ENCODE results near the gene APOBEC3C. TPM values are rescaled to one million over a fixed set of nuclear protein-coding genes. Genes with fewer than 3 reads are reported as not detected.

The APOBEC3C gene
- total and polyA plus RNA-seq, 9 donors, result 7.0 to 88.9 (median 52.4) TPM

- TF ChIP-seq CTCF (IDR thresholded peaks at IDR 0.05), result no peak
- TF ChIP-seq POLR2A (IDR thresholded peaks at IDR 0.05), result no peak
- TF ChIP-seq EP300 (IDR thresholded peaks at IDR 0.05), result no peak
- intact Hi-C loops (cut with DNase I), result no loop called here
- no peaks in the 10 kb centered on the region for H3K4me1 ChIP-seq (ENCODE audit: insufficient read depth)
- no peak for DNase-seq
- 35% methylated on average over 8 of the region's 8 CpGs; no CpG with 5 or more reads in 1 of the 3 donors for WGBS, 3 donors
- no peaks in the 10 kb centered on the region for H3K27me3 ChIP-seq
- H3K27ac ChIP-seq, result no peak overlapping the region
- H3K36me3 ChIP-seq, result no peaks in the 10 kb centered on the region
- no peaks in the 10 kb centered on the region for H3K9me3 ChIP-seq
- H3K4me3 ChIP-seq, result no peak overlapping the region
Measured at GRCh38 chr22:38970551-38970950, 43.5 kb upstream of the APOBEC3C start.

- Histone ChIP-seq H3K4me1 (ENCODE audit: insufficient read depth) (no peaks in the 10 kb centered on the region), H3K4me3 (no peak overlapping the region), H3K27ac (no peak overlapping the region), H3K27me3 (no peaks in the 10 kb centered on the region), H3K36me3 (no peaks in the 10 kb centered on the region), H3K9me3 (no peaks in the 10 kb centered on the region)
- intact Hi-C loops (cut with DNase I), result no loop called here
- WGBS, 3 donors, result 72 to 80% methylated on average over 5 of the region's 5 CpGs; no CpG with 5 or more reads in 1 of the 3 donors
- TF ChIP-seq CTCF (IDR thresholded peaks at IDR 0.05), result no peak
- TF ChIP-seq POLR2A (IDR thresholded peaks at IDR 0.05), result no peak
- DNase-seq, result no peak
Measured at GRCh38 chr22:38971202-38971601, 42.9 kb upstream of the APOBEC3C start.

GRCh38 chr22:38971791-38972190 is 42.3 kb upstream of the APOBEC3C start:
- Histone ChIP-seq H3K27me3 (no peaks in the 10 kb centered on the region), H3K4me1 (ENCODE audit: insufficient read depth) (no peaks in the 10 kb centered on the region), H3K36me3 (no peaks in the 10 kb centered on the region), H3K27ac (no peak overlapping the region), H3K9me3 (no peaks in the 10 kb centered on the region), H3K4me3 (no peak overlapping the region)
- intact Hi-C loops (cut with DNase I), result no loop called here
- no peak for DNase-seq
- WGBS, 3 donors, result 90 to 95% methylated on average over 3 of the region's 3 CpGs; no CpG with 5 or more reads in 1 of the 3 donors
- TF ChIP-seq EP300 (IDR thresholded peaks at IDR 0.05) (no peak), CTCF (IDR thresholded peaks at IDR 0.05) (no peak), POLR2A (IDR thresholded peaks at IDR 0.05) (no peak)

DNA sequence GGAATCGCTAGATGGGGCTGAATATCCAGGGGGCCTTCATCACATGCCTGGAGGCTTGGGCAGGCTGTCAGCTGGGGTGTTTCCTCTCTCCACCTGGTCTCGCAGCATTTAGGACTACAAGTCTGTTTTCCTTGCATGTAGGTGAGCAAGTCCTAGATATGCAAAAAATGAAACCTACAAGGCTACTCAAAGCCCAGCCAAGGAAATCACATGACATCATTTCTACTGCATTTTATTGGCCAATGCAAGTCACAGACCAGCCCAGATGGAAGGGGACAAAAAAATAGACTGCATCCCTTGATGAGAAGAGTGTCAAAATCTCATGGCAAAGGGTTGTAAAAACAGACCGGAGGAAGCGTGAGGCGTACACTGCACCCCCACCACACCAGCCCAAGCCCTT is 41.5 kb upstream of the APOBEC3C start:
- H3K4me3 ChIP-seq, result no peak overlapping the region
- intact Hi-C loops (cut with DNase I), result no loop called here
- DNase-seq, result no peak

More for the DNA sequence above, 41.5 kb upstream of the APOBEC3C start:
- no peaks in the 10 kb centered on the region for H3K4me1 ChIP-seq (ENCODE audit: insufficient read depth)
- TF ChIP-seq CTCF (IDR thresholded peaks at IDR 0.05) (no peak), POLR2A (IDR thresholded peaks at IDR 0.05) (no peak), EP300 (IDR thresholded peaks at IDR 0.05) (no peak)
- no peaks in the 10 kb centered on the region for H3K36me3 ChIP-seq
- H3K27ac ChIP-seq, result no peak overlapping the region
- 72 to 87% methylated on average over 5 of the region's 5 CpGs; no CpG with 5 or more reads in 1 of the 3 donors for WGBS, 3 donors
- no peaks in the 10 kb centered on the region for H3K27me3 ChIP-seq
- H3K9me3 ChIP-seq, result no peaks in the 10 kb centered on the region

Data from ovary (tissue), 9 donors.